ENCODE measurements around the gene DTNB.
"Not testable (repeated sequence)": the region's sequence is repeated elsewhere in the genome, so short reads cannot be mapped to it uniquely, and the experiment has no call there.

Gene DTNB

DNA sequence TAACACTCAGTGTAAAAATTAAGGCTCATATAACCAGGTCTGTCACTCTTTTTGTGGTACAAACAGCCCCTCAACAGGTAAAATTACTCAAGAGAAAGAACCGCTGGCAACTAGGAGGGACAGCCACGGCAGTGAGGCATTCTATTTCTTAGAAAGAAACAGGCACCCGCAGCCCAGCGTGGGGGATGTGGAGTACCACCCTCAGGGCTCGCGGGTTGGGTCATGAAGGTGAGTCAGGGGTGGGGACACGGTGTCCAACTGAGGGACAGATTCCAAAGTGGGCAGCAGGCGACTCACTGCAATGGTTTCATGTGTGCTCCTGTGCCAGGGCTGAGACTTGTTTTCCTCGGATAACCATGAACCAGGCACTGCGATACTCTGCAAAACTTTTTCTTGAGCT, 129.4 kb downstream of the DTNB start:
- no peak for DNase-seq (ENCODE audit: low spot score)

DNA sequence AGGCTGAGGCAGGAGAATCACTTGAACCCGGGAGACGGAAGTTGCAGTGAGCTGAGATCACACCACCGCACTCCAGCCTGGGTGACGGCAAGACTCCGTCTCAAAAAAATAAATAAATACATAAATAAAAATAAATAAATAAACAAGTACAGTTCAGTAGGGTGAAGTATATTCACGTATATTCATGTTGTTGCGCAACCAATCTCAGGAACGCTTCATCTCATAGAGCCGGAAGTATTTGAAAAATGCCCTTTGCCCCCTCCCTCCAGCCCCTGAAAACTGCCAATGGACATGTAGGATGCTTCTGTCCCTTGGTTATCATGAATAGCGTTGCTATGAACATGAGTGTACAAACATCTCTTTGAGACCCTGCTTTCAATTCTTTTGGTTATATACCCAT, 132.0 kb downstream of the DTNB start:
- no peak for DNase-seq (ENCODE audit: low spot score)

DNA sequence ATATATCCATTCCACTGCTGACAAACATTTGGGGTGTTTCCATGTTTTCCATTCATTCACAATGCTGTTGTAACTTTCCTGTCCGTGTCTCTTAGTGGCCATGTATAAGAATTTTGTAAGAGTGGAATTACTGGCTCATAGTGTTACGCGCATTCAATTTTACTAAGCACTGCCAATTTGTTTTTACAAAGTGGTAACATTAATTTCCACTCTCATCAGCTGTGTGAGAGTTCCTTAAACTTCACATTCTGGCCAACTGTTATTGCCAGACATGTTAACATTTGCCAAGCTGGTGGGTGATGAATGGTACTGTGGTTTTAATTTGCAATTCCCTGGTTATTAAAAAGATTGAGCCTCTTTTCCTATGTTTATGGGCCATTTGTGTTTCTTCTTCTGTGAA, 134.2 kb downstream of the DTNB start:
- no peak for DNase-seq (ENCODE audit: low spot score)

DNA sequence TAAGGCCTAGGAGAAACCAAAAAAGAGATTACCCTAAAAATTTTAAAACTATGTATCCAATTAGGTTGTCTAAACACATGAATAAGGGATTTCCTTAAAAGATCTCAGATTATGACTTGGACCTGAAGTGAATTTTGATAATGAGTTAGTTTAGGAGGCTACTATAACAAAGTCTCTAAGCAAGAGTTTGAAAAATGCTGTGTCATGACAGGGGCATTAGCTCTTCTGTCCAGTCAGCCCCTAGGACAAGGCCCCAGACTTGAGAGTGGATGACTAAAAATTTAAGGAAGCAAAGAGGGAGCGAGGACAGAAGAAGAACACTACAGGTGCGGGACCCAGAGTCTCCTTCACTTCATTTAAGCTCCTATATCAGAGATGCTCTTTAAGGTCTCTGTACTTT, 135.9 kb downstream of the DTNB start:
- no peak for DNase-seq (ENCODE audit: low spot score)

DNA sequence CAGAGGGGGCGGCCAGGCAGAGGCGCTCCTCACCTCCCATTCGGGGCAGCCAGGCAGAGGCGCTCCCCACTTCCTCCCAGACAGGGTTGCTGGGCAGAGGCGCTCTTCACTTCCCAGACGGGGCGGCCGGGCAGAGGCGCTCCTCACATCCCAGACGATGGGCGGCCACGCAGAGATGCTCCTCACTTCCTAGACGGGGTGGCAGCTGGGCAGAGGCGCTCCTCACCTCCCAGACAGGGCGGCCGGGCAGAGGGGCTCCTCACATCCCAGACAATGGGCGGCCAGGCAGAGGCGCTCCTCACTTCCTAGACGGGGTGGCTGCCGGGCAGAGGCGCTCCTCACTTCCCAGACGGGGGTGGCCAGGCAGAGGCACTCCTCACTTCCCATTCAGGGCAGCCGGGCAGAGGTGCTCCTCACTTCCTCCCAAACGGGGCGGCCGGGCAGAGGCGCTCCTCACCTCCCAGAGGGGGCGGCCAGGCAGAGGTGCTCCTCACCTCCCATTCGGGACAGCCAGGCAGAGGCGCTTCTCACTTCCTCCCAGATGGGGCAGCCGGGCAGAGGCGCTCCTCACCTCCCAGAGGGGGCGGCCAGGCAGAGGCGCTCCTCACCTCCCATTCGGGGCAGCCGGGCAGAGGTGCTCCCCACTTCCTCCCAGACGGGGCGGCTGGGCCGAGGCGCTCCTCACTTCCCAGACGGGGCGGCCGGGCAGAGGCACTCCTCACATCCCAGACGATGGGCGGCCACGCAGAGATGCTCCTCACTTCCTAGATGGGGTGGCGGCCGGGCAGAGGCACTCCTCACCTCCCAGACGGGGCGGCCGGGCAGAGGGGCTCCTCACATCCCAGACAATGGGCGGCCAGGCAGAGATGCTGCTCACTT, 137.7 kb downstream of the DTNB start:
- DNase-seq (ENCODE audit: low spot score) = not testable (repeated sequence)

DNA sequence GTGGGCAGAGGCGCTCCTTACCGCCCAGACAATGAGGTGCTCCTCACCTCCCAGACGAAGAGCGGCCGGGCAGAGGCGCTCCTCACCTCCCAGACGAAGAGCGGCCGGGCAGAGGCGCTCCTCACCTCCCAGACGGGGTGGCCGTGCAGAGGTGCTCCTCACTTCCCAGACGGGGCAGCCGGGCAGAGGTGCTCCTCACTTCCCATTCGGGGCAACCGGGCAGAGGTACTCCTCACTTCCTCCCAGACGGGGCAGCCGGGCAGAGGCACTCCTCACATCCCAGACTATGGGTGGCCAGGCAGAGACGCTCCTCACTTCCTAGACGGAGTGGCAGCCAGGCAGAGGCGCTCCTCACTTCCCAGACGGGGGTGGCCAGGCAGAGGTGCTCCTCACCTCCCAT, 138.4 kb downstream of the DTNB start:
- not testable (repeated sequence) for DNase-seq (ENCODE audit: low spot score)

DNA sequence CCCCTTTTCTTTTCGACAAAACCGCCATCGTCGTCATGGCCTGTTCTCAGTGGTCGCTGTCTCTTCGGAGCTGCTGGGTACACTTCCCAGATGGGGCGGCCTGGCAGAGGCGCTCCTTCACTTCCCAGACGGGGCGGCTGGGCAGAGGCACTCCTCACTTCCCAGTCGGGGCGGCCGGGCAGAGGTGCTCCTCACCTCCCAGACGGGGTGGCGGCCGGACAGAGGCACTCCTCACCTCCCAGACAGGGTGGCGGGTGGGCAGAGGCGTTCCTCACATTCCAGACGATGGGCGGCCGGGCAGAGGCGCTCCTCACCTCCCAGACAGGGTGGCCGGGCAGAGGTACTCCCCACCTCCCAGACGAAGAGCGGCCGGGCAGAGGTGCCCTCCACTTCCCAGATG, 138.9 kb downstream of the DTNB start:
- DNase-seq (ENCODE audit: low spot score) = no peak

DNA sequence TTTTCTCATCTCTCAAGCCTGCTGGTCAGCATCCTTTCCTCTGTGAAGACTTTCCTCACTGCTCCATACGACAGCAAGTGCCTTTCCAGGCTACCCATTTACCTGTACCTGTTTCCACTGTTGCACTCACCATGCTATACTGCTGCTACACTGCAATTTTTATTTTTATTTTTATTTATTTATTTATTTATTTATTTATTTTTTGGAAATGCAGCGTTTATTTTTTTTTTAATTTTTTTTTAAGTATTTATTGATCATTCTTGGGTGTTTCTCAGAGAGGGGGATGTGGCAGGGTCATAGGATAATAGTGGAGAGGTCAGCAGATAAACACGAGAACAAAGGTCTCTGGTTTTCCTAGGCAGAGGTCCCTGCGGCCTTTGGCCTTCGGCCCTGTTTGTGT, 139.6 kb downstream of the DTNB start:
- DNase-seq (ENCODE audit: low spot score) = not testable (repeated sequence)

DNA sequence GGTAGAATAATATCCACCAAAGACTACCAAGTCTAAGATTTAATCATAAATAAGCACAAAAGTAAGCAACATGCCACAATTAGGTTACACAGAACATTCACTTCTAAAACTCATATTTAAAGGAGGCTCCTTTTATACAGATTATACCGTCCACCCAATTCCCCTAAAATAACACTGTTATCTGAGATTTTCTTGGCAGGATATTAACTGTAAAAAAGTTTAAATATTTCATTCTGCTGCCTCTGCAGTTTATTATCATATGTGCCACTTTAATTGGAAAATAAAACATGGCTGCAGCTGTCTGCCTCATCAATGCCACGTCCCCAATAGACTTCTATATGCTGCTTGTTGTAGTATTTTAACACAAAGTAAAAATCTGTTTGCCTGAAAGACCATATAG, 140.9 kb downstream of the DTNB start:
- no peak for DNase-seq (ENCODE audit: low spot score)

DNA sequence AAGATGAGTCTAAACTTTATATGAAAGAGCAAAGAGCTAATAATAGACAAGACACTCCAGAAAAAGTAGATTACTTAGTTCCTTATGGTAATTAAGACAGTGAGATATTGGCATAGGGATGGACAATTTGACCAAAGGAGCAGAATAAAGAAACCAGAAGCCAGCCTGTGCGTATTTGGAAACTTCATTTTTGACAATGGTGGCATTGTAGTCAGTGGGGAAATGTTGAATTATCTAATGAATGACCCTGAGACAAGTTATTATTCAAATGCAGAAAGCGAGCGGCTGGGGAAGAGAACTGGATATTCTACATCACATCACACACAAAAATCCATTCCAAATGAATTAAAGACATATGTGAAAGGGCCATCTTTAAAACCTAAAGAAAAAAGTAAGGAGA, 144.3 kb downstream of the DTNB start:
- DNase-seq (ENCODE audit: low spot score) = peak; percentile 53

DNA sequence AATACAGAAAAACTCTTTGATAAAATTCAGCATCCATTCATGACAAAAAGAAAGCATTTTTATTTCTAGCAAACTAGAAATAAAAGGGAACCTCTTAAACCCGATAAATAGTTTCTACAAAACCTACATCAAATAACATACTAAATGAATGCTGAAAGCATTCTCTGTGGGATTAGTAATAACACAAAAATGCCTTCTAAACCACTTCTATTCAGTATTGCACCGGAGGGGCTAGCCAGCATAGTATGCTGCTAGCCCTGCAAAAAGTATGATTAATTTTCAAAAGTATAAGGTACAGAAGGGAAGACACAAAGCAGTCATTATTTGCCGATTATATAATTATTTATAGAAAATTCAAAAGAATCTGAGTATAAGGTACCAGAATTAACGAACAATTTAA, 145.2 kb downstream of the DTNB start:
- DNase-seq (ENCODE audit: low spot score) = peak; percentile 71

DNA sequence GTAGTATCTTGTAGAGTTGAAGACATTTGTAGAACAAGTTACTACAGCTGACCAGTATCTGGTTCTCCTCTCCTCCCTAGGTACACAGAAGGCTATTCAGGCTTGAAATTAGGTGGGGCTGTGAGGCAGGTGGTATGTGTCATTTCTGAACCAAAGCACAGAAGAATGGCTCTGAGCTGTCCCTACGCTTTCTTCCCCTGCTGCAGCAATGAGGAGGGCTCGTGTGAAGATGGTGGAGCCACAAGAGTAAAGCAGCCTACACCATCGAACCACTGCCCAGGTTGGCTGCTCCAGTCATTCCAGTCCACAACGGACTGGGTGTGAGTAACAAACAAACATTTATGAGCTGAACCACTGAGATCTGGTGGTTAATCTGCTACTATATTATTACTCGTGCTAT, 148.9 kb downstream of the DTNB start:
- no peak for DNase-seq (ENCODE audit: low spot score)

DNA sequence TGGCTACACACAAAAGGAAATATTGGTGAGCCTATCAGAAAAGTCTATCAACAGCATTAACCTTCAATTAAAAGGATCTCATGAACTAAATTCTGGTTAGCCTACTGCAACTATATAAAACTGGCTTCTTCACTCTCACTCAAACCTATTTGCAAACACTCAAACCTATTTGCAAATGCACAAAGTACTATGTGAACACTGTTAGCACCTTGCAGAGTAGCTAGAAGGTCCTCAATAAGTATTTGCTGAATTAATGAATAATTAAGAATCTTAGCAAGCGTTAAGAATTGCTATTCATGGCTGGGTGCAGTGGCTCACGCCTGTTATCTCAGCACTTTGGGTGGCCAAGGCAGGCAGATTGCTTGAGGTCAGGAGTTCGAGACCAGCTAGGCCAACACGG, 150.3 kb downstream of the DTNB start:
- DNase-seq (ENCODE audit: low spot score) = no peak

DNA sequence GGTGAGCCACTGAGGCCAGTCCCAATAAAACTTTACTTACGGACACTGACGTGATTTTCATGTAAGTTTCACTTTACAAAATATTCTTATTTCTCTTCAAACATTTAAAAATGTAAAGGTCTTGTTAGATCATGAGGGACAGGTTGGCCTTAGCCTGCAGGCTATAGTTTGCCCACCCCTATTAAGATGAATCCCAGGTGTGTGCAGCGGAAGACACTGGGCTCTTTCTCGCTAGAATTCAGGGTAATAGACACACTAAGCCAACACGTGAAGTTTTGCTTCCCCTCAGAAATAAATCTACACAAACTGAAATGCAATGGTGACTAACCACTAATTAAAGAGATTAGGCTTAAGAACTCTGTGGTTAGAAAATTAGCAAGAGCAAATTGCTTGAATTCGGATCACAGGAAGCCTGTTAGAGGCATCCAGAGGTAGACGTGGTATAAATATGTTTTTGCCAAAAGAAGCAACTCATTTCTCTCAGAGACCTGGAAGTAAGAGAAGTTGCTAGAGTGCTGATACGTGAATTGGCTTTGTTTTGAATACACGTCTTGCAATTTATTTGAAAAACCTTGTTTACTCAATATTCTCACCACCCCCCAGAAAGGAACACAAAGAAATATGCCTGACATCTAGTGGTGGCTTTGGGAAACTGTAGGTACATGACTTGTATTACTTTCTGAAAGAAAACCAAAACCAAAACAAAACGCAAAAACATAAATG, 151.6 kb downstream of the DTNB start:
- DNase-seq (ENCODE audit: low spot score) = peak; percentile 38

DNA sequence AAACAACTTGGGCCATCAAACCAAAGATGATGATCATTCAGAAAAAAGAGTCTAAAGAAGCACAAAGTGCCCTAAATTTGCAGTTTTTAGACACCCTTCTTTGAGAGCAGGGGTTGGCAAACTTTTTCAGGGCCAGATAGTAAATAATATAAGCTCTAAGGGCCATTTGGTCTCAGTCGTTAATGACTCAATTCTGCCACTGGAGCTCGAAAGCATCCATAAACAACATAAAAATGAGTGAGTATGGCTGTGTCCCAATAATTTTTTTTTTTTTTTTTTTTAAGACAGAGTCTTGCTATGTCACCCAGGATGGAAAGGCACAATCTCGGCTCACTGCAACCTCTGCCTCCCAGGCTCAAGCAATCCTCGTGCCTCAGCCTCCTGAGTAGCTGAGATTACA, 152.3 kb downstream of the DTNB start:
- no peak for DNase-seq (ENCODE audit: low spot score)

DNA sequence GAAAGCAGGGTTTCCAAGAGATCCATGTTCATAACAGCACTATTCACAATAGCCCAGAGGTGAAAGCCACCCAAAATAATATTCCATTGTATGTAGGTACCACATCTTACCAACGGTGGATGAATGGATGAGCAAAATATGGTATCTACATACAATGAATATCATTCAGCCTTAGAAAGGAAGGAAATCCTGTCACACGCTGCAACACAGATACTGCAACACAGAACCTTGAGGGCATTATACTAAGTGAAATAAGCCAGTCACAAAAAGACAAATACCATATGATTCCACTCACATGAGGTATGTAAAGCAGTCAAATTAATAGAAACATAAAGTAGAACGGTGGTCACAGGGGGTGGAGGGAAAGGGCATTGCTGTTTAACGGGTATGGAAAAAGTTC, 155.7 kb downstream of the DTNB start:
- peak; percentile 35 for DNase-seq (ENCODE audit: low spot score)

DNA sequence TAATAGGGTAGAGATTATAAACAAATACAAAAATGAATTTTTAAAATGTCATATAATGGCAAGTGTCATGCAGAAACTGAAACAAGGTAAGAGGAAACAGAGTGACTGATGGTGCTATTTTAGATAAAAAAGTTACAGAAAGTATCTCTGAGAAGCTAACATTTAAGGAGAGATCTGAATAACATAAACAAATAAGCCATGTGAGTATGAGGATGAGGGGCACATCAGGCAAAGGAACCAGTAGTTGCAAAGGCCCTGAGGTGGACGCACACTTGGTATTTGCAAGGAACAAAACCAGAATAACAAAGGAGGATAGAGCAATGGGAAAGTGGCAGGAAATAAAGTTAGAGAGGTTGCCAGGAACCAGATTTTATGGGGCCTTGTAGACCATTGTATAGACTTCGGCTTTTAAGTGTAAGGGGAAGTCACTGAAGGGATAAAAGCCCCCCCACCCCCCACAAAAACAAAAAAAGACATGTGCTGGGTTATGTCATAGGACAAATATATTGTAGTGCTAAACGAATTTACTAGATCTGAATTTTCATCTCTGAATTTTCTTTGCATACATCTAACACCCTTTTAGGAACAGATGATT, 159.2 kb downstream of the DTNB start:
- DNase-seq (ENCODE audit: low spot score) = no peak

DNA sequence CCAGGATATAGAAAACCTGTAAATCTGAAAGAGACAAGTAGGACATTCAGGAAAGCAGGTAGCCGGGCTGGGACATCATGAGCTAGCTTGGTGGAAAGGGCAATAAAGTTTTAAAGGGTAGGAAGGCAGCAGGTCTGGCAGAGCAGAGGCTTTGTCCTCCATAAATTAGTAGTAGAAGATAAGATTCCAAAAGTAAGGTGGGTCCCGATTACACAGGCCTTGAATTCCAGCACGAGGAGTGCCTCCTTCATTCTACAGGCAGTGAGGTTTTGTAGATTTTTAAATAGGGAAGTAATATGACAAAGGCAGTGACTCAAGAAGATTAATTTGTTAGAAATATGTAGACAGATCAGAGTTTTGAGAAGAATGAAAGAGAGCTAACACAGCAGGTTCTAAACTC, 160.7 kb downstream of the DTNB start:
- no peak for DNase-seq (ENCODE audit: low spot score)

DNA sequence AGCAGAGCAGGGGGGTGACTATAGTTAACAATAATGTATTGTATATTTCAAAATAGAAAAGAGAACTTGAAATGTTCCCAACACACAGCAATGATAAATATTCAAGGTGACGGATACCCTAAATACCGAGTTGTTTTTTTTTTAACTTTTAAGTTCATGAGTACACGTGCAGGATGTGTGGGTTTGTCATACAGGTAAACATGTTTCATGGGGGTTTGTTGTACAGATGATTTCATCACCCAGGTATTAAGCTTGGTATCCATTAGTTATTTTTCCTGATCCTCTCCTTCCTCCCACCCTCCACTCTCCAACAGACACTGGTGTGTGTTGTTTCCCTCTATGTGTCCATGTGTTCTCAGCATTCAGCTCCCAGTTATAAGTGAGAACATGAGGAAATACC, 167.2 kb downstream of the DTNB start:
- no peak for DNase-seq (ENCODE audit: low spot score)

DNA sequence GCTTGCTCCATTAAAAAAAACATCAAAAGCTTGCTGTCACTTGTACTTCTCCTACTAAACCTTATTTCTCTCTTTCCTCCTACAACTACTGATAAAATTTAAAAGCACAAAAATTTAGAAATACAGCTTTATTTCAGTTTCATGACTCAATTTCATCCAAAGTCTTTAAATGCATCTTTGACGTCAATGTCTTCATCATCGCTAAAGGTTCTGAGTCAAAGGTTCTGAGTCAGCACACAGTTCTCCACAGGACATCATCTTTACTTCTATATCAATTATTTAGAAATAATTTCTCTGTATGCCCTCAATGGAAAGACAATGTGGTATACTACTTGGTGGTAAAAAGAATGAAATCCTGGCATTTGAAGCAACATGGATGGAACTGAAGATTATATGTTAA, 167.8 kb downstream of the DTNB start:
- no peak for DNase-seq (ENCODE audit: low spot score)

DNA sequence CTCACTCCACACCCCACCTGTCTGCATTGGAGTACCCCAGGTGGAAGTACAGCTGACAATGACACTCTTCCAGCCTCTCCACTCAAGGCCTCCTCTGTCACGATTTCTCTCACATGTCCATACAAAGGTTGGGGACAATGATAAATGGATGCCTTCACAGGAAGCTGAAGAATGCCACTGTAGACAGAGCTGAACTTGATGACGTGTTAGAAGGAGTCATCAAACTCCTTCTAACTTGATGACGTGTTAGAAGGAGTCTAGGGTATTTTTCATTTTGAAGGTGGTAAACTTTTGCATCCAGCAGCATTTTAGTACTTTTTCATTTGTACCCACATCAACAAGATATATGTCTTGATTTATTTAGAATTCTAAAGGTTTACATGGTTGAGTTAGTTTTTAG, 168.2 kb downstream of the DTNB start:
- no peak for DNase-seq (ENCODE audit: low spot score)

DNA sequence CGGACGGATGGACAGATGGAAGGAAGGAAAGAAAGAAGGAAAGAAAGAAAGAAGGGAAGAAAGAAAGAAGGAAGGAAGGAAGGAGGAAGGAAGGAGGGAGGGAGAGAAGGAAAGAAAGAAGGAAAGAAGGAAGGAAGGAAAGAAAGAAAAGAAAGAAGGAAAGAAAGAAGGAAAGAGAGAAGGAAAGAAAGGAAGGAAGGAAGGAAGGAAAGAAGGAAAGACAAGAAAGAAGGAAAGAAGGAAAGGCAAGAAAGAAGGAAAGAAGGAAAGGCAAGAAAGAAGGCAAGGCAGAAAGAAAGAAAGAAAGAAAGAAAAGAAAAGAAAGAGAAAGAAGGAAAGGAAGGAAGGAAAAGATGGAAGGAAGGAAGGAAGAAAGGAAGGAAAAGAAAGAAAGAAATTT, 169.1 kb downstream of the DTNB start:
- DNase-seq (ENCODE audit: low spot score) = no peak

DNA sequence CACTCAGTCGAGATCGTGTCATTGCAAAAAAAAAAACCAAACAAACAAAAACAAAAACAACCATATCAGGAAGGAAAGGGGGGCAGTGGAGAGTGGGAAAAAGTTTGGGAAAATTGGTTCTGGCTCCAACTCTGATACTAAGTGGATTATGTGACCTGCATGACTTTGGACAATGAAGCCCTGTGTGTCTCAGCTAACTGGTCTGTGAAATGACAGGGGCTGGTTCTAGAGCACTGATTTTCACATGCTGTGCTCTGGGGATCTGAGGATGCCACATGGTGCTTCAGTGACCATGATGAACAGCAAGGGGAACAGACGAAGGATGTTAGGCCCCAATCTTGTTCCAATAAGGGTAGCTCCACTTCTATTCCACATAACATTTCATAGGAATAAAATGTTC, 174.2 kb downstream of the DTNB start:
- DNase-seq (ENCODE audit: low spot score) = no peak

Data from COLO829 (cell line).